Hematopoietic multipotent progenitor cell treated with erythropoietin and hydrocortisone succinate and interleukin-3 and kit ligand, for 15 days (in vitro differentiated cells): ENCODE measurements around the gene CCN5.
A peak's percentile ranks its signal among the peaks of the same experiment; 100 is the strongest.
"Not testable (repeated sequence)": the region's sequence is repeated elsewhere in the genome, so short reads cannot be mapped to it uniquely, and the experiment has no call there.

Experiments used
- DNase-seq: peaks from one replicate; pipeline ENCODE4 v3.0.0-alpha.2; 2015; ENCODE audit warnings: low spot score

CCN5 gene, protein sequence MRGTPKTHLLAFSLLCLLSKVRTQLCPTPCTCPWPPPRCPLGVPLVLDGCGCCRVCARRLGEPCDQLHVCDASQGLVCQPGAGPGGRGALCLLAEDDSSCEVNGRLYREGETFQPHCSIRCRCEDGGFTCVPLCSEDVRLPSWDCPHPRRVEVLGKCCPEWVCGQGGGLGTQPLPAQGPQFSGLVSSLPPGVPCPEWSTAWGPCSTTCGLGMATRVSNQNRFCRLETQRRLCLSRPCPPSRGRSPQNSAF

DNA sequence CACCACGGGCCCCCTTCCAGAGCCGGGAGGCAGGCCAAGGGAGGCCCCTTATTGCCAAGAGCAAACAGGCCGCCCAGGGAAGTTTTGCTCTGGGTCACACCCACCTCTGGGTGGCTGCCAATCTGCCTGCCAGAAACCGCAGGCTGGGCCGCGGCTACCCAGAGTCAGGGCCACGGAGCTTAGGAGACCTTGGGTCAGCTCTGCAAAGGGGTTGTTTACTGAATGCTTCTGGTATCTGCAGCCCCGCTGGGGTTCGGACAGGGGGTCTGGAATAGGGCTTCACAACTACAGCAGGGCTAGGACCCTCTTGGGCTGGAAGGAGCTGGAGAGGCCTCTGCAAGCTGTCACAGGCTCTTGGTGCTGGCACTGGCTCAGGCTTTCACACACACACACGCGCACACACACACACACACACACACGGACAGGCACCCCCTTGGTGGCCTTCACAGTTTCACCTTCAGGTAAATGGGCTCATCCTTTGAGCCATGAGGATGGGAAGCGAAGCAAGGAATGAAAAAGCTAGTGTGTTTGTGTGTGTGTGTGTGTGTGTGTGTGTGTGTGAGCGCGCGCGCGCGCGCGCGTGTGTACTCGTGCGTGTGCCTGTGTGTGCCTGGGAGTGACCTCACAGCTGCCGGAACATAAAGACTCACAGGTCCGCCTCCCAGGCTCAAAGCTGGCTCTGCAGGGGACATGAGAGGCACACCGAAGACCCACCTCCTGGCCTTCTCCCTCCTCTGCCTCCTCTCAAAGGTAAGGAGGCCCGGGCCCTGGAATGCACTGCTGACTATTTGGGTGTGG is at the start of gene CCN5:
Gene CCN5 (plus strand): TSS at position 669 of the 798 bp plus-strand sequence. CDS start 22 bp downstream, at position 691.
- peak; percentile 70 for DNase-seq

GRCh38 chr20:44666066-44666465 is 49.1 kb upstream of the CCN5 start:
- DNase-seq: no peak

- not testable (repeated sequence) for DNase-seq
These were observed 44.3 kb upstream of the CCN5 start for GRCh38 chr20:44670851-44671250.

DNA sequence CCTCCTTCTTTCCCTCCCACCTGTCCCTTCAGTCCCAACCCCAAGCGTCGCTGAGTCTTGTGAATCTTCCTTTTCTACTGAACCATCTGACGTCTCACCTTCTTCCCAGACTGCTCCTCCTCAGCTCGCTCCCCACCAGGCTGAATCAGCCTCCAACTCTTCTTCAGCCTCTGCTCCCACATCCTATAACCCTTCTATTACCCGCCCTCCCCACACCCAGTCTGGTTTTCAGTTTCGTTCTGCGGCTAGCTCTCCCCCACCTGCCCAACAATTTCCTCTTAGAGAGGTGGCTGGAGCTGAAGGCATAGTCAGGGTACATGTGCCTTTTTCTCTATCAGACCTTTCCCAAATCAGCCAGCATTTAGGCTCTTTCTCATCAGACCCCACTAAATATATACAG is 43.6 kb upstream of the CCN5 start:
- not testable (repeated sequence) for DNase-seq

DNA sequence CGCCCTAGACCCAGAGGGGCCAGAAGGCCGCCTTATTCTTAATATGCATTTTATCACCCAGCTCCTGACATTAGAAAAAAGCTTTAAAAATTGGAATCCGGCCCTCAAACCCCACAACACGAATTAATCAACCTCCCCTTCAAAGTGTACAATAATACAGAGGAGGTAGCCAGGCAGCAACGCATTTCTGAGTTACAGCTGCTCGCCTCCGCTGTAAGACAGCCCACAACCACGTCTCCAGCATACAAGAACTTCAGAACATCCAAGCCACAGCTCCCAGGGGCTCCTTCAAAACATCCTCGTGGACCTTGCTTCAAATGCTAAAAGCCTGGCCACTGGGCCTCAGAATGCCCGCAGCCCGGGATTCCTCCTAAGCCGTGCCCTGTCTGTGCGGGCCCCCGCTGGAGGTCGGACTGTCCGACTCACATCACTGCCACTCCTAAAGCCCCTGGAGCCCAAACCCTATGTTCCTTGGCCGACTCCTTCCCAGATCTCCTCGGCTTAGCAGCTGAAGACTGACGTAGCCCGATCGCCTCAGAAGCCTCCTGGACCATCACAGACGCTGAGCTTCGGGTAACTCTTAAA is 42.8 kb upstream of the CCN5 start:
- not testable (repeated sequence) for DNase-seq

DNA sequence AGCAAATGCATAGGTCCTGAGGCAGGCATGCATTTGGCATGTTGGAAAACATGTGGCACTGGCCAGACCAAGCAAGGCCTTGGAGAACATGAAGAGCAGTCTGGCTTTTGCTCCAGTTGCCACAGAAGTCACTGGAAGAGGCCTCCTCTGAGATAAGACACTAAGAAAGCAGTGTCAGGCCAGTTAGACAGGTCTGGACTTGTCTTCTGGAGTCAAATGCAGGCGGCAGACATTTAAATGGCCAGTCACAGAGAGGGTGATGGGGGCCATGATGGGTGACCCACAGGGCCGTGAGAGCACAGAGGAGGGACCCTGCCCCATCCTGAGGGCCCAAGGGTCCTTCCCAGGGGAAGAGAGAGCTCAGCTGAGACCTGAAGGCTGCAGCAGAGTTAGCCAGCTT is 36.9 kb upstream of the CCN5 start:
- DNase-seq: no peak

DNA sequence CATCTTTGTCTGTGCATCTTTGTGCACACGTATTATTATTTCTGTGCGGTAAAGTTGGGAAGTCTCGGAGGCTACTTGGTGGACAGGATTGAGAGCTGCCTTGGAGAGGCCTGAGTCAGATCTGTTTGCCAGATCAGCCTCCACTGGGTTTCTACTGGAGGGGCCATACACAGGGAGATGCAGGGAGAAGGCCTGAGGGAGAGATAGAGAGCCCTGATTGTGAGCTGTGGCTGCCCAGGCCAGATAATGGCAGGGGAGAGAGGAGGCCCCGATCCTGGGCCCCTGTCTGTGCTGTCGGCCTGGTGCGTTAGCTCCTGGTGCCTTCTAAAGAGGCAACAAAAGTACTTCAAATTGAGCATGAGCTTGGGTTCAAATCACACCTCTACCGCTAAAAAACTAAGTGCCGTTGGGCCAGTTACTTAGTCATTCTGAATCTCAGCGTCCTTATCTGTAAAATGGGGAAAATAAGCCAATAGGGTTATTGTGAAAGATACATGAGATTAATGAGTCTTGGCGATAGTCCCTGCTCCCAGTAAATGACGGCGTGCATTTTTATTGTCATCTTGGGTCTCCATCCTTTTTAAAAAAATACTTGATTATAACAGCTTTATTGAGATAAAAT is 36.1 kb upstream of the CCN5 start:
- no peak for DNase-seq

- DNase-seq: no peak
These were observed 33.2 kb upstream of the CCN5 start for GRCh38 chr20:44681796-44682566.

GRCh38 chr20:44683263-44684046 is 31.7 kb upstream of the CCN5 start:
- DNase-seq: peak; percentile 37

GRCh38 chr20:44684047-44684967 is 30.9 kb upstream of the CCN5 start:
- no peak for DNase-seq

DNA sequence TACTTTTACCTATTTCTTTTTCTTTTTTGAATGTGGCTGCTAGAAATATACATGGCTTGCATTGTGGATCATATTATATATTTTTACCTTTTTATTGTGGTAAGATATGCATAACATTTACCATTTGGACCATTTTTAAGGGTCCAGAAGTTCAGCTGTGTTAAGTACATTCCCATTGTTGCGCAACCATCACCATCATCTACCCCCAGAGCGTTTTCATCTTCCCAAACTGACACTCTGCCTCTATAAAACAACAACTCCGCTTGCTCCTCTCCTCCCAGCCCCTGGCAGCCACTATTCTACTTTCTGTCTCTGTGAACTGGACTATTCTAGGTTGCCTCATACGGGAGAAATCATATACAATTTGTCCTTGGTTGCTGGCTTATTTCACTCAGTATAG is 28.2 kb upstream of the CCN5 start:
- DNase-seq: no peak

DNA sequence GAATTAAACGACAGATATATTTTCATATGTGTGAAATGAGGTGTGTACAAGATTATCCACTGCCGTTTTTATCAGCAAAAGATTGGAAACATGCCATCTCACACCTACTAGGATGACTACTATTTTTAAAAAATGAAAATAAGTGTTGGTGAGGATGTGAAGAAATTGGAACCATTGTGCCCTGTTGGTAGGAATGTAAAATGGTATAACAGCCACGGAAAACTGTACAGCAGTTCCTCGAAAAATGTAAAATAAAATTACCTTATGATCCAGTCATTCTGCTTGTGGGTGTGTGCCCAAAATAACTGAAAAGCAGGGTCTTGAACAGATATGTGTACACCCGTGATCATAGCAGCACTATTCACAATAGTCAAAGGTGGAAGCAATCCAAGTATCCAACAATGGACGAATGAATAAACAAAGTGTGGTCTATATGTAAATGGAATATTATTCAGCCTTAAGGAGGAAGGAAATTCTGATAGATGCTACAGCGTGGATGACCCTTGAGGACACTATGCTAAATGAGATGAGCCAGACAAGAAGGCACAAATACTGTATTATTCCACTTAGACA is 27.0 kb upstream of the CCN5 start:
- no peak for DNase-seq

DNA sequence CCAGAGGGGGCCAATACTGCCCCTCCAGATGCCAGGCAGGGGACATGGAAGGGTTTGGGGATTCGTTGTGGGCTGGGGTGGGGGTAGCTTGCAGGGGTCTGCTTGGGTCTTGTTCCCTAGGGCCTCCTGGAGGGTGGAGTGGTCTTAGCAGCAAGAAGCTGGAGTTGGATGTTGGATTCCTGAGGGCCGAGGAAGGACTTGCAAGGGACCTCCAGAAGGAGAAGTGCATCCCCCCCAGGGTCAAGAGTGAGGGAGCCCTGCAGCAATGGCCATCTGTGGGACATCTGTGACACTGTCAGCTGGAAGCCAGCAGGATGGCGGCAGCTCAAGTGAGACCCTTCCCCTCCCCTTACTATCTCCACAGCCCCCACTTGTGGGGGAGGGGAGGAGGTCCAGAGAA is 25.4 kb upstream of the CCN5 start:
- no peak for DNase-seq

DNA sequence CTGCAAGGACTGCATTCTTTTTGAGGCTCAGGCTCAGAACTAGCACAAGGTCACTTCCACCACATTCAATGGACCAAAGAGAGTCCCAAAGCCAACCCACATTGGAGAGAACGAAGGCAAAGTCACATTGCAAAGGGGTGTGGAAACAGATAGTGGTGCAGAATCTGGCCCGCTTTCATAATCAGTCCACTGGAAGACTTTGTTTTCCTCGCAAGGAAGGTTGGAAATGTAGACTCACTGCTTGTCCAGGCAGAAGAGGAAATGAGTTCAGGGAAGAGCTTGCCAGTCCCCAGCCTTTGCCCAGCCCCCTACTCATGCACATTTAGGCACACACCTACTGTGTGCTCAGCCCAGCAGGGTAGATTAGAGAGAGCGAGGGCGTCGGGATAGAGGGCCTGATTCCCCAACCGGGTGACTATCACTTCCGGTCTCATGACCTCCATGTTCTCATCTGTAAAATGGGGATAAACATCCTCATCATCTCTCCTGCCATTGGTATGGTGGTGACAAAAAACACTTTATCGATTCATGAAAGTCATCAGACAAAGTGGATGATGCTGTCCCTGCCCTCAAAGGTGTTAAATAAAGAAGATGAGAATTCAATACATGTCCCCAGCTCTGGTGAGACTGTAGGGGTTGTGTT is 24.3 kb upstream of the CCN5 start:
- no peak for DNase-seq

DNA sequence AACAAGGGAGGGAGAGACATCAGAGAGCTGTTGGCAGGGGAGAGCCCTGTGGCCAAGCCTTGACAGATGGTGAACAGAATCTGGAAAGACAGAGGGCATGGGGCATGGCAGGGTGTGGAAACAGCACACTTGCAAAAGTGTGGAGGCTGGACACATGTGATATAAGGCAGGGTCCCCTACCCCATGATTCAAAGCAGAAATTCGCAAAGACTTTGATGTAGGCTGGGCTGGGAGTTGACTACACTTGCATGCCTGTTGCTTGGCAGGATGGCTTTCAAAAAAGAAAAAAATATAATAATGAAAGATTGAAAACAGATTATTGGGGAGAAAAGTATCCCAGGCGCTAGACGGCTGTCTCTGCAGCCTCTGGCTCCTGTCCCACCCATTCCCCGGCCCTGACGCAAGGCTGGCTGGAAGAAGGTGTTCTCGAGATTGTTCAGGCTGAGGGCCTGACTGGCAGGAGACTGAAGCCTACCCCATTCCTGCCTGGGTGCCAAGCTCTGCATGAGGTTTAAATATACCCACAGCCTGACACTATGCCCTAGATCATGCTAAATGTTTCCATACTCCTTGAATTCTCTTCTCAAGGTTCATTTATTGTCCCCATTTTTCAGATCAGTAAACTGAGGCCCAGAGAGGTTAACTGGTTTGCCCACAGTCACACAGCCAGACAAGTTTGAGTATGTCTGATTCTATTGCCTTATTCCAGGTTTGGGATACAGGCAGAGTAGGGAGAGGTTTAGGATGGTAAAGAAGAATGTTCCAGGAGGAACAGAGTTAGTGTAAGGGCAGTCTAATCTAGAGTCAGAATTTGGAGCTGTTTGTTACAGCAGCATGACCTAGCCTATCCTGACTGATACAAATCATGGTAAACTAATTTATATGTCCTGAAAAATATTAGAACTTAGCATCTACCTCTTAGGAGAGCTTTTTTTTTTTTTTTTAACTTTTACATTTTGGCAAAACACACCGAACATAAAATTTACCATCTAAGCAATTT is 23.4 kb upstream of the CCN5 start:
- no peak for DNase-seq

GRCh38 chr20:44692932-44693480 is 22.2 kb upstream of the CCN5 start:
- DNase-seq: no peak

DNA sequence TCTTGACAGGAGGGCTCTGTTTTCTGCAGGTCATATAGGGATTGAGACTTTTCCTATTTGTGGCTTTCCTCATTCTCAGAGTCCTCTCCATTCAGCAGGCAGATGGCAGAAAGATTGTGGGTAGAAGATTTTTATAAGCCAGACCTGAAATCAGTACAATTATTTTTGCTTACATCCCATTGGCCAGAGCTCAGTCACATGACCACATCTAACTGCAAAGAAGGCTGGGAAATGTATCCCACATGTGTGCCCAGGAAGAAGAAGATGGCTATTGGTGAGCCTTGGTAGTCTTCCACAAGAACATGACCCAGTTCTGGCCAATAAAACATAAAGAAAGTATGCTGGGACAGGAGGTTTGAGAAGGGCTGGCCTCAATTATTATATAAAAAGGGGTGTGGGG is 21.5 kb upstream of the CCN5 start:
- no peak for DNase-seq

DNA sequence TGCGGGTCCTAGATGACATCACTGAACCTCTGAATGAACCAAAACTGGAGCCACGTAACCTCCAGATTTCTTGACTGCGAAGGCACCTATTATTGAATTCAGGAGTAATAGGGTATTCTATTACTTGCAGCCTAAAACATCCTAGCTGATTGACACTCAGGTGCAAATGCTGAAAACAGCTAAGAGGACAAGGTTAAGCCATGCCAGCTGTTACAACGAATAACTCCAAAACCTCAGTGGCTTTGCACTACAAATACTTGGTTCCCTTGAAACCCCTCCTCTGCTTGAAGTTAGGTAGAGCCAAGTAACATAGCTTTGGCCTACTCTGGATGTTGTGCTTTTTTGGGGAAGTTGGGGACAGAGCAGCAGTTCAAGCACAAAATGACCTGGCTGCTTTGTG is 21.0 kb upstream of the CCN5 start:
- DNase-seq: no peak
